MCF 10A (cell line): ENCODE measurements around the gene PDGFRA. TPM values are rescaled to one million over a fixed set of nuclear protein-coding genes. Genes with fewer than 3 reads are reported as not detected.

Source experiments
- BruUV-seq: library from RNA; stranded (reverse); fragments of 400-500 nt; replicated peaks from 2 replicates; lab custom pipeline; 2021; lab: Mats Ljungman, UMichigan
- CTCF ChIA-PET: fragments of 300-600 bp; sonication (Branson Sonifier 250); formaldehyde crosslinking; extraction: SDS; loops from one replicate; lab custom pipeline; 2021; ENCODE audit warnings: antibody characterized with exemption, inconsistent platforms; lab: Yijun Ruan, JAX
- POLR2A ChIA-PET: fragments of 300-600, 350-650 bp; sonication (Branson Sonifier 250); formaldehyde crosslinking; extraction: SDS; loops from one replicate; lab custom pipeline; 2020; ENCODE audit warnings: antibody characterized with exemption, inconsistent platforms; lab: Yijun Ruan, JAX
- DNase-seq: peaks from one replicate; pipeline ENCODE4 v3.0.0-alpha.2; 2018; ENCODE audit not compliant: unreplicated experiment
- H3K27ac Mint-ChIP-seq: one replicate; pipeline ENCODE4 v1.8.0; 2022; ENCODE audit warnings: mild to moderate bottlenecking, low read depth, mixed read lengths; ENCODE audit not compliant: unreplicated experiment
- H3K27me3 Mint-ChIP-seq: one replicate; pipeline ENCODE4 v1.8.0; 2022; ENCODE audit warnings: mixed read lengths; ENCODE audit not compliant: insufficient read depth, unreplicated experiment
- H3K36me3 Mint-ChIP-seq: one replicate; pipeline ENCODE4 v1.8.0; 2022; ENCODE audit warnings: mild to moderate bottlenecking, moderate library complexity, mixed read lengths; ENCODE audit not compliant: insufficient read depth, unreplicated experiment
- H3K4me1 Mint-ChIP-seq: one replicate; pipeline ENCODE4 v1.8.0; 2022; ENCODE audit warnings: mixed read lengths; ENCODE audit not compliant: insufficient read depth, unreplicated experiment
- H3K4me3 Mint-ChIP-seq: one replicate; pipeline ENCODE4 v1.8.0; 2022; ENCODE audit warnings: mild to moderate bottlenecking, moderate library complexity, mixed read lengths; ENCODE audit not compliant: unreplicated experiment
- H3K9me3 Mint-ChIP-seq: one replicate; pipeline ENCODE4 v1.8.0; 2022; ENCODE audit warnings: mixed read lengths; ENCODE audit not compliant: unreplicated experiment
- CTCF ChIP-seq: fragments of 200-600 bp; IDR thresholded peaks from one replicate; pipeline ENCODE4 v1.8.0; 2022; ENCODE audit warnings: antibody characterized with exemption, mild to moderate bottlenecking; ENCODE audit not compliant: unreplicated experiment
- intact Hi-C: fragments of 100-400 bp; cut with micrococcal nuclease; formaldehyde crosslinking; loops from 2 replicates; pipeline ENCODE4 v1.14.1; 2022
- total RNA-seq: library from RNA; stranded (reverse); gene quantifications from 2 replicates; pipeline ENCODE4 v1.2.3, GENCODE V29; 2022

PDGFRA gene
- total RNA-seq, 1 experiment from 2014 or later = not detected

- ChIA-PET CTCF (interaction anchor here (0.5 to 13.4 kb wide), 36 partner anchors 9 to 1216 kb away, joined by 3 to 215 read pairs (median 4); no protein-coding TSS in a partner anchor), POLR2A (interaction anchor here (0.6 to 0.7 kb wide), 2 partner anchors 687 to 1107 kb away, joined by 3 to 4 read pairs; no protein-coding TSS in a partner anchor)
- TF ChIP-seq CTCF = no peak
- no peaks in the 10 kb centered on the region for H3K27me3 Mint-ChIP-seq
- intact Hi-C loops = loop anchor here (5.0 kb wide), 2 partner anchors 126 to 511 kb away; no protein-coding TSS in a partner anchor
- no peak for DNase-seq
- H3K36me3 Mint-ChIP-seq = no peaks in the 10 kb centered on the region
- H3K27ac Mint-ChIP-seq = no peak overlapping the region
- no peak overlapping the region for H3K4me3 Mint-ChIP-seq
- H3K4me1 Mint-ChIP-seq = peaks cover 8% of the 10 kb centered on the region
- no TSS peak for BruUV-seq
- no peaks in the 10 kb centered on the region for H3K9me3 Mint-ChIP-seq
Observed at GRCh38 chr4:54218736-54219135, 10.4 kb upstream of the PDGFRA start.

GRCh38 chr4:54224996-54225597, 4.0 kb upstream of the PDGFRA start:
- Mint-ChIP-seq H3K9me3 (peaks cover 7% of the 10 kb centered on the region), H3K4me3 (no peak overlapping the region), H3K27me3 (peaks cover 16% of the 10 kb centered on the region), H3K27ac (no peak overlapping the region), H3K4me1 (peaks cover 6% of the 10 kb centered on the region), H3K36me3 (no peaks in the 10 kb centered on the region)
- ChIA-PET CTCF (interaction anchor here (0.6 to 13.4 kb wide), 7 partner anchors 59 to 717 kb away, joined by 3 to 215 read pairs (median 3); no protein-coding TSS in a partner anchor), POLR2A (no interaction called here)
- no peak for TF ChIP-seq CTCF
- intact Hi-C loops = loop anchor here (5.0 kb wide), 1 partner anchor 718 kb away; no protein-coding TSS in a partner anchor
- DNase-seq = no peak
- BruUV-seq = no TSS peak

- Mint-ChIP-seq H3K4me1 (peaks cover 6% of the 10 kb centered on the region), H3K36me3 (no peaks in the 10 kb centered on the region), H3K9me3 (peaks cover 7% of the 10 kb centered on the region), H3K27me3 (peaks cover 23% of the 10 kb centered on the region), H3K27ac (no peak overlapping the region), H3K4me3 (no peak overlapping the region)
- BruUV-seq = no TSS peak
- intact Hi-C loops = loop anchor here (5.0 kb wide), 1 partner anchor 718 kb away; no protein-coding TSS in a partner anchor
- no peak for TF ChIP-seq CTCF
- CTCF ChIA-PET = interaction anchor here (0.6 to 13.4 kb wide), 9 partner anchors 60 to 1838 kb away, joined by 3 to 215 read pairs (median 3); no protein-coding TSS in a partner anchor
- POLR2A ChIA-PET = no interaction called here
- no peak for DNase-seq
Observed at GRCh38 chr4:54225598-54226403, 3.3 kb upstream of the PDGFRA start.
